MM.1S (cell line): Measurements from ENCODE around the gene ADARB2.

Experiments
- DNase-seq: peaks from one replicate; pipeline ENCODE4 v3.0.0-alpha.2; 2015
- H2AFZ ChIP-seq: fragments of 300-600 bp; sonication (generic); 2 replicates; pipeline ENCODE4 v1.6.0; 2016; ENCODE audit warnings: antibody characterized with exemption, low read length
- H3F3A ChIP-seq: fragments of 300-600 bp; sonication (generic); 2 replicates; pipeline ENCODE4 v1.6.1; 2016; ENCODE audit warnings: mild to moderate bottlenecking, antibody characterized with exemption, low read length, moderate library complexity, mixed read lengths; ENCODE audit not compliant: insufficient read depth
- H3K27ac ChIP-seq: fragments of 300-600 bp; sonication (generic); 2 replicates; pipeline ENCODE4 v1.5.1; 2016; ENCODE audit warnings: mild to moderate bottlenecking, low read length
- H3K27me3 ChIP-seq: fragments of 300-600 bp; sonication (generic); replicated peaks from 2 replicates; pipeline ENCODE4 v1.6.0; 2016; ENCODE audit warnings: low read length; ENCODE audit not compliant: insufficient read depth
- H3K36me3 ChIP-seq: fragments of 300-600 bp; sonication (generic); replicated peaks from 2 replicates; pipeline ENCODE4 v1.6.1; 2016; ENCODE audit warnings: mild to moderate bottlenecking, low read length, mixed read lengths; ENCODE audit not compliant: insufficient read depth
- H3K4me1 ChIP-seq: fragments of 300-600 bp; sonication (generic); 2 replicates; pipeline ENCODE4 v1.6.1; 2016; ENCODE audit warnings: low read length, mixed read lengths
- H3K4me2 ChIP-seq: fragments of 300-600 bp; sonication (generic); 2 replicates; pipeline ENCODE4 v1.6.0; 2016; ENCODE audit warnings: low read depth, low read length
- H3K4me3 ChIP-seq: fragments of 300-600 bp; sonication (generic); 2 replicates; pipeline ENCODE4 v1.5.1; 2016; ENCODE audit warnings: low read length, mixed read lengths
- H3K79me2 ChIP-seq: fragments of 300-600 bp; sonication (generic); 2 replicates; pipeline ENCODE4 v1.6.1; 2016; ENCODE audit warnings: mixed run types, low read length, mixed read lengths
- H3K9ac ChIP-seq: fragments of 300-600 bp; sonication (generic); 2 replicates; pipeline ENCODE4 v1.6.1; 2016; ENCODE audit warnings: low read length, mixed read lengths
- H3K9me2 ChIP-seq: fragments of 300-600 bp; sonication (generic); replicated peaks from 2 replicates; pipeline ENCODE4 v1.6.1; 2016; ENCODE audit warnings: mild to moderate bottlenecking, low read length, mixed read lengths; ENCODE audit not compliant: insufficient read depth
- H3K9me3 ChIP-seq: fragments of 300-600 bp; sonication (generic); replicated peaks from 2 replicates; pipeline ENCODE4 v1.6.1; 2016; ENCODE audit warnings: mild to moderate bottlenecking, low read length, mixed read lengths; ENCODE audit not compliant: insufficient read depth
- H4K20me1 ChIP-seq: fragments of 300-600 bp; sonication (generic); 2 replicates; pipeline ENCODE4 v1.6.1; 2016; ENCODE audit warnings: mild to moderate bottlenecking, low read length, moderate library complexity, mixed read lengths; ENCODE audit not compliant: insufficient read depth
- EZH2 ChIP-seq: fragments of 300-600 bp; sonication (generic); optimal IDR thresholded peaks from 2 replicates; pipeline ENCODE3; 2017; ENCODE audit warnings: low read depth, mild to moderate bottlenecking, antibody characterized with exemption, low read length, mixed read lengths
- EZH2phosphoT487 ChIP-seq: fragments of 300-600 bp; sonication (generic); IDR thresholded peaks from 2 replicates; pipeline ENCODE4 v1.6.1; 2018; ENCODE audit warnings: antibody characterized with exemption, low read length
- TF ChIP-seq, protein P1 (sequence below): fragments of 300-600 bp; sonication (generic); IDR thresholded peaks from 2 replicates; pipeline ENCODE4 v1.5.1; 2016; ENCODE audit warnings: antibody characterized with exemption, low read length, mixed read lengths

The ADARB2 gene

DNA sequence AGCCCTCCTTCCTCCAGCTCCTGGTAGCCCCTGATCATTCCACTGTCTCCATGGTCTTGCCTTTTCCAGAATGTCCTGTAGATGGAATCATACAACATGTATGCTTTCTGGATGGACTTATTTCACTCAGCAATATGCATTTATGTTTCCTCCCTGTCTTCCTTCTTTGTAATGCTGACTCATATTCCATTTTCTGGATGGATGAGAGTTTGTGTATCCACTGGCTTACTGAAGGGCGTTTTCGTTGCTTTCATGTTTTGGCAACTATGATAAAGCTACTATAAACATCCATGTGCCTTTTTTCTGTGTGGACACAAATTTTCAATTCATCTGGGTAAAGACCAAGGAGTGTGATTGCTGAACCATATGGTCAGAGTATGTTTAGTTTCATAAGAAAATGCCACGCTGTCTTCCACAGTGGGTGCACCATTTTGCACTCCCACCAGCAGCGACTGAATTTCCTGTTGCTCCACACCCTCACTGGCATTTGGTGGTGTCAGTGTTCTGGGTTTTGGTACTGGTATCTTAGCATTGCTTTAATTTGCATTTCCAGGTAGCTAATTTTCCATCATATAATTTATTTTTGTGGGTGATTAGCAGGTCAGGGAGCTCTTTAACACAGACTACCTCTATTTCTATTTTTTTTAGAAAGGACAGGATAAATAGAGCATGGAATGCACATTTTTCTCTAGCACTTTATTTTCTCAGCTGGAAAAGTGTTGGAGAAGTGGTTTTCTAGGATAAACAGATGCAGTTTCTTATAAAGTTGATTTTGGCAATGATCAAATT is 429.0 kb downstream of the ADARB2 start:
- no peaks in the 10 kb centered on the region for H3K9me3 ChIP-seq
- TF ChIP-seq, protein P1, sequence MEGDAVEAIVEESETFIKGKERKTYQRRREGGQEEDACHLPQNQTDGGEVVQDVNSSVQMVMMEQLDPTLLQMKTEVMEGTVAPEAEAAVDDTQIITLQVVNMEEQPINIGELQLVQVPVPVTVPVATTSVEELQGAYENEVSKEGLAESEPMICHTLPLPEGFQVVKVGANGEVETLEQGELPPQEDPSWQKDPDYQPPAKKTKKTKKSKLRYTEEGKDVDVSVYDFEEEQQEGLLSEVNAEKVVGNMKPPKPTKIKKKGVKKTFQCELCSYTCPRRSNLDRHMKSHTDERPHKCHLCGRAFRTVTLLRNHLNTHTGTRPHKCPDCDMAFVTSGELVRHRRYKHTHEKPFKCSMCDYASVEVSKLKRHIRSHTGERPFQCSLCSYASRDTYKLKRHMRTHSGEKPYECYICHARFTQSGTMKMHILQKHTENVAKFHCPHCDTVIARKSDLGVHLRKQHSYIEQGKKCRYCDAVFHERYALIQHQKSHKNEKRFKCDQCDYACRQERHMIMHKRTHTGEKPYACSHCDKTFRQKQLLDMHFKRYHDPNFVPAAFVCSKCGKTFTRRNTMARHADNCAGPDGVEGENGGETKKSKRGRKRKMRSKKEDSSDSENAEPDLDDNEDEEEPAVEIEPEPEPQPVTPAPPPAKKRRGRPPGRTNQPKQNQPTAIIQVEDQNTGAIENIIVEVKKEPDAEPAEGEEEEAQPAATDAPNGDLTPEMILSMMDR = no peak

DNA sequence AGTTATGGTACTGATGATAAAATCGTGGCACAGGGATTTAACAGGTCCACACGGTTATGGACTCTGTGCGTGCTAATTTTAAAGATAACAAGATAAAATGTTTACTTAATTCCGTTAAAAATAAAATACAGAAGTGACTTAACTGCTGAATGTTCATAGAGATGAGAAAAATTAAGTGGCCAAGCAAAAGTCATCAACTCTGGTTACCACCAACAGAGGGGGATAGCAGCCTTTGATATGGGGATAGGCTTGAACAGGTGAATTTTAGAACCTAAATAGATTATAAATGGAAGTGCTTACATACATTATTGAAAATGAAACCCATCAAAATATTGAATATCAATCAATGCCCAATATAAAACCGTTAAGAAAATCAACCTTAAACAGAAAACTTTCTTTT is 436.2 kb downstream of the ADARB2 start:
- H3K9me3 ChIP-seq = no peaks in the 10 kb centered on the region
- H3K79me2 ChIP-seq = no peaks in the 10 kb centered on the region
- no peak overlapping the region for H3K4me2 ChIP-seq
- no peaks in the 10 kb centered on the region for H3K36me3 ChIP-seq
- no peaks in the 10 kb centered on the region for H3K27me3 ChIP-seq
- H3K4me3 ChIP-seq = no peak overlapping the region
- no peaks in the 10 kb centered on the region for H4K20me1 ChIP-seq
- no peak overlapping the region for H2AFZ ChIP-seq
- no peaks in the 10 kb centered on the region for H3F3A ChIP-seq
- no peak for DNase-seq
- H3K9ac ChIP-seq = no peak overlapping the region
- H3K4me1 ChIP-seq = no peaks in the 10 kb centered on the region
- H3K9me2 ChIP-seq = no peaks in the 10 kb centered on the region
- no peak overlapping the region for H3K27ac ChIP-seq
- TF ChIP-seq EZH2 = no peak
- TF ChIP-seq, protein P1 = no peak
- no peak for TF ChIP-seq EZH2phosphoT487

More for the DNA sequence above, 429.0 kb downstream of the ADARB2 start:
- Histone ChIP-seq H2AFZ (no peak overlapping the region), H3F3A (no peaks in the 10 kb centered on the region), H3K4me1 (no peaks in the 10 kb centered on the region), H3K9me2 (no peaks in the 10 kb centered on the region), H3K27me3 (no peaks in the 10 kb centered on the region), H3K79me2 (no peaks in the 10 kb centered on the region), H3K4me3 (no peak overlapping the region), H3K9ac (no peak overlapping the region), H3K4me2 (no peak overlapping the region), H3K36me3 (no peaks in the 10 kb centered on the region), H4K20me1 (no peaks in the 10 kb centered on the region), H3K27ac (no peak overlapping the region)
- no peak for DNase-seq

- H3K9ac ChIP-seq = no peak overlapping the region
- no peaks in the 10 kb centered on the region for H3K4me1 ChIP-seq
- no peaks in the 10 kb centered on the region for H3K79me2 ChIP-seq
- no peak overlapping the region for H3K4me3 ChIP-seq
- H3K36me3 ChIP-seq = no peaks in the 10 kb centered on the region
- no peak for DNase-seq
- H4K20me1 ChIP-seq = no peaks in the 10 kb centered on the region
- TF ChIP-seq EZH2phosphoT487 = no peak
- TF ChIP-seq, protein P1 = no peak
- no peak for TF ChIP-seq EZH2
- H3K9me2 ChIP-seq = no peaks in the 10 kb centered on the region
- no peak overlapping the region for H3K4me2 ChIP-seq
- no peak overlapping the region for H2AFZ ChIP-seq
- no peaks in the 10 kb centered on the region for H3K27me3 ChIP-seq
- H3K9me3 ChIP-seq = no peaks in the 10 kb centered on the region
- no peaks in the 10 kb centered on the region for H3F3A ChIP-seq
- H3K27ac ChIP-seq = no peak overlapping the region
Observed at GRCh38 chr10:1300218-1300617, 437.1 kb downstream of the ADARB2 start.
